ENCODE measurements around the gene CCDC15. TPM values are rescaled to one million over a fixed set of nuclear protein-coding genes. Genes with fewer than 3 reads are reported as not detected.

The CCDC15 gene
- 1.1 TPM for polyA plus RNA-seq (2012; ENCODE audit: insufficient read depth, insufficient read length, low read depth)

- peak; percentile 99 for DNase-seq
- no peaks in the 10 kb centered on the region for H3K9me3 ChIP-seq
- peaks cover 6% of the 10 kb centered on the region for H3K27me3 ChIP-seq
- H3K4me1 ChIP-seq = no peaks in the 10 kb centered on the region; the same call in 1 of the 2 replicates
- no peaks in the 10 kb centered on the region for H3K36me3 ChIP-seq
- peak within 1 kb of the TSS; percentile 79 for H3K4me3 ChIP-seq (ENCODE audit: low read depth, low read length)
- no peak for TF ChIP-seq CTCF (IDR thresholded peaks at IDR 0.05; ENCODE audit: low read depth, low read length)
These were observed at the start of gene CCDC15 for GRCh38 chr11:124953753-124954589. Gene CCDC15 (plus strand): TSS chr11:124954202. CDS start chr11:124954733, 531 bp downstream.

DNA sequence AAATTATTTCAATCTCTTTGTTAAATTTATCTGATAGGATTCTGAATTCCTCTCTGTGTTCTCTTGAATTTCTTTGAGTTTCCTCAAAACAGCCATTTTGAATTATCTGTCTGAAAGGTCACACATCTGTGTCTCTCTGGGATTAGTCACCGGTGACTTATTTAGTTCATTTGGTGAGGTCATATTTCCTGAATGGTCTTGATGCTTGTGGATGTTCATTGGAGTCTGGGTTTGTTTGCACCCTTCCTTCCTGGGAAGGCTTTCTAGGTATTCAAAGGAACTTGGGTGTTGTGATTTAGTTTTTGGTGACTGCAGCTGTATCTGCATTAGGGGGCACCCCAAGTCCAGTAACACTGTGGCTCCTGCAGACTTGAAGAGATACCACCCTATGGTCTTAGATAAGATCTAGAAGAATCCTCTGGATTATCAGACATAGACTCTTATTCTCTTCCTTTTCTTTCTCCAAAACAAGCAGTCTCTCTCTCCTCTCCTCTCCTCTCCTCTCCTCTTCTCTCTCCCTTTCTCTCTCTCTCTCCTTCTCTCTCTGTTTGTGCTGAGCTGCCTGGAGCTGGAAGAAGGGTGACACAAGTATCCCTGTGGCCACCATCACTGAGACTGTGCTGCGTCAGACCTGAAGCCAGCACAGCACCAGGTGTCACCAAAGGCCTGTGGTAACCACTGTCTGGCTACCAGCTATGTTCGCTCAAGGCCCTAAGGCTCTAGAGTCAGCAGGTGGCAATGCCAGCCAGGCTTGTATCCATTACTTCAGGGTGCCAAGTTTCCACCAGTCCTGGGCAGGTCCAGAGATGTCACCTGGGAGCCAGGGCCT is 38.2 kb upstream of the CCDC15 start:
- no peaks in the 10 kb centered on the region for H3K36me3 ChIP-seq
- no peaks in the 10 kb centered on the region for H3K4me1 ChIP-seq
- no peak for TF ChIP-seq CTCF (IDR thresholded peaks at IDR 0.05; ENCODE audit: low read depth, low read length)
- no peak for DNase-seq
- no peaks in the 10 kb centered on the region for H3K9me3 ChIP-seq
- H3K27me3 ChIP-seq = no peaks in the 10 kb centered on the region
- H3K4me3 ChIP-seq (ENCODE audit: low read depth, low read length) = no peak overlapping the region

- H3K4me3 ChIP-seq (ENCODE audit: low read depth, low read length) = no peak overlapping the region
- H3K36me3 ChIP-seq = no peaks in the 10 kb centered on the region
- no peaks in the 10 kb centered on the region for H3K4me1 ChIP-seq
- no peak for TF ChIP-seq CTCF (IDR thresholded peaks at IDR 0.05; ENCODE audit: low read depth, low read length)
- DNase-seq = no peak
- peaks cover 5% of the 10 kb centered on the region for H3K27me3 ChIP-seq
- no peaks in the 10 kb centered on the region; the same call in 1 of the 2 replicates for H3K9me3 ChIP-seq
These were observed 37.7 kb upstream of the CCDC15 start for GRCh38 chr11:124916370-124916710.

DNA sequence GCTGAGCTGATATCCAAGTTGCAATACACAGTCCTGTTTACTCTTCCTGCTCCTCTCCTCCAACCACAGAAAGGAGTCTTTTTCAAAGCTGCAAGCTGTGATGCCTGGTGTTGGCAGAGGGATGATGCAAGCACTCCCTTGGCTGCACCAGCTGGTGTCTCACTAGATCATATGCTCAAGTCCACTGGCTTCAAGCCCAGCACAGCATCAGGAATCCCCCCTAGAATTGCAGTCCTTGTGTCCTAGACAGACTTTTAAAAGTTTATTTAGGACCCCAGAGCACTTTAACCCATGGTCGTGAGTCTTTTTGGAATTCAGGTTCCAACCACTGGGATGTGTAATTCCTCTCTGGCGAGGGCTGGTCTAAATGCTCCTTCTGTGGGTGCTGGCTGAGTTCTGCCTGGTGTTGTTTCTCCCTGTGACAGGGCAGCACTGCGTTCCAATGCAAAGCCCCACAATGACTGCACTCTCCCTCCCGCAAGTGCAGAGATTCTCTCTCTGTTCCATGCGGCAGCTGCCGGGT is 36.8 kb upstream of the CCDC15 start:
- no peak for DNase-seq
- Histone ChIP-seq H3K36me3 (no peaks in the 10 kb centered on the region), H3K4me3 (ENCODE audit: low read depth, low read length) (no peak overlapping the region), H3K9me3 (no peaks in the 10 kb centered on the region; the same call in 1 of the 2 replicates), H3K4me1 (no peaks in the 10 kb centered on the region), H3K27me3 (peaks cover 13% of the 10 kb centered on the region)
- no peak for TF ChIP-seq CTCF (IDR thresholded peaks at IDR 0.05; ENCODE audit: low read depth, low read length)

GRCh38 chr11:124918950-124919349 is 35.1 kb upstream of the CCDC15 start, which contains the start of gene HEPN1:
Gene HEPN1 (plus strand): TSS chr11:124919250.
- no peak for DNase-seq
- TF ChIP-seq CTCF (IDR thresholded peaks at IDR 0.05; ENCODE audit: low read depth, low read length) = no peak
- Histone ChIP-seq H3K36me3 (no peaks in the 10 kb centered on the region), H3K27me3 (peaks cover 13% of the 10 kb centered on the region), H3K4me1 (no peaks in the 10 kb centered on the region), H3K4me3 (ENCODE audit: low read depth, low read length) (no peak within 1 kb of the TSS), H3K9me3 (no peaks in the 10 kb centered on the region; the same call in 1 of the 2 replicates)

Data from BE2C (cell line).